Omental fat pad (tissue), 4 donors: ENCODE data around the gene HEXIM2. TPM values are rescaled to one million over a fixed set of nuclear protein-coding genes. Genes with fewer than 3 reads are reported as not detected.

ENCODE experiments used
- ATAC-seq: fragments of 150-250 bp; one replicate; pipeline ENCODE4 v1.9.1; 2016; ENCODE audit warnings: mild to moderate bottlenecking, moderate library complexity; ENCODE audit not compliant: low FRiP score
- DNase-seq: peaks from one replicate; pipeline ENCODE4 v3.0.0-alpha.2; 2019; ENCODE audit warnings: low spot score
- CTCF ChIP-seq, 3 donors: fragments of 450-650 bp; IDR thresholded peaks; one replicate each; pipeline ENCODE4 v1.5.1; 2016 to 2017; ENCODE audit warnings: antibody characterized with exemption in 3 of 3, mild to moderate bottlenecking in 3 of 3, moderate library complexity in 2 of 3
- total RNA-seq, 4 donors: library from RNA; depleted of rRNA; stranded (reverse); fragments of >200 nt; gene quantifications; one replicate each; pipeline ENCODE4 v1.1.0, GENCODE V29; 2016

The HEXIM2 gene
- total RNA-seq, 4 donors from 2014 or later, result 1.4 to 9.3 (median 3.9) TPM

- ATAC-seq (peak; percentile 50), DNase-seq (peak; percentile 54)
- peak in 1 of 3 donors; percentile 82 for TF ChIP-seq CTCF (IDR thresholded peaks at IDR 0.05)
These were observed 28.9 kb upstream of the HEXIM2 start for GRCh38 chr17:45132572-45133463.

- peak in 2 of 3 donors; percentile 99 to 100 for TF ChIP-seq CTCF (IDR thresholded peaks at IDR 0.05)
- DNase-seq (peak; percentile 97), ATAC-seq (peak; percentile 79)
These were observed 26.3 kb upstream of the HEXIM2 start, which contains the start of gene ACBD4 for GRCh38 chr17:45135192-45135977. Gene ACBD4 (plus strand): TSS chr17:45135687. CDS start chr17:45136145, 458 bp downstream.

- ATAC-seq (no peak), DNase-seq (no peak)
These were observed 25.5 kb upstream of the HEXIM2 start for GRCh38 chr17:45135978-45136791.

GRCh38 chr17:45136846-45137560 lies 24.7 kb upstream of the HEXIM2 start:
- ATAC-seq (no peak), DNase-seq (no peak)
- no peak for TF ChIP-seq CTCF (IDR thresholded peaks at IDR 0.05)

More at GRCh38 chr17:45135978-45136791, 25.5 kb upstream of the HEXIM2 start:
- no peak for TF ChIP-seq CTCF (IDR thresholded peaks at IDR 0.05)

GRCh38 chr17:45137561-45138305 lies 23.9 kb upstream of the HEXIM2 start:
- ATAC-seq (no peak), DNase-seq (no peak)
- no peak for TF ChIP-seq CTCF (IDR thresholded peaks at IDR 0.05)
